22Rv1 (cell line): ENCODE measurements around the gene FBXW8.

ENCODE experiments used
- H3K27ac ChIP-seq: fragments of 450-650 bp; 2 replicates; pipeline ENCODE4 v1.5.1; 2017
- ZFX ChIP-seq: fragments of 450-650 bp; IDR thresholded peaks from 2 replicates; pipeline ENCODE4 v1.6.1; 2017; ENCODE audit warnings: antibody characterized with exemption, borderline replicate concordance
- TF ChIP-seq, protein P1 (sequence below): fragments of 450-650 bp; IDR thresholded peaks from 2 replicates; pipeline ENCODE4 v1.5.1; 2017; ENCODE audit warnings: mild to moderate bottlenecking

FBXW8 gene

DNA sequence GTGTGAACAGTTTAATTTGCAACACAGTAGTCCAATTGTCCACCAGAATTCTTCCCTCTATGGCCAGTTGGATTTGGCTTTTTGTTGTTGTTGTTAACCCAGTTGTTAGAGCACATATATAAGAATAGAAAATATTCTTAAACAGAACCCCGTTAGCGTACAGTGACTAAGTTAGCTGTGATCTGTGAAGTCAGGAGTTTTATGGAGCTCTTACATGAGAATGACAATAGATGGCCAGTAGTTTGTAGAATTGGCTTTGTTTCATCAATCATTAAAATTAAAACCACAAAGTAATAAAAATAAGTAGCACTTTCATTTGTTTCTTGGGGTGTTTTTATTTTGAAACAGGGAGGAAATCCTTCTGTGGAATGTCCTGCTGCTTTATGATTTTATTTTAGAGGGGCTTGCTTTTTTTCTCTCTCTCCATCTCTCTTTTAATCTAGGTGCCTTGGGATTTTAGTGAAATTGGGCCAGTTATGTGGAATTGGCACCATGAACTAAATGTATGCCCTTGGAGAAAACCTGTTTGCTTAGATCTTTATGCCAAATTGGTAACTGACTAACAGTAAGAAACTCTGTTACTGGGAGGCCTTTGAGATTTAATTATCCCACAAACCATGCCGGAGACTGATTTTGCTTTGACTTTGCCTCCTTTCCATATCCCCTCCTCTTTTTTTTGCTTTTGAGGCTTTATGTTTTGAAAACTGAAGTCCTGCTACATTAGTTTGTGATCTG lies 22.9 kb downstream of the FBXW8 start:
- TF ChIP-seq, protein P1, sequence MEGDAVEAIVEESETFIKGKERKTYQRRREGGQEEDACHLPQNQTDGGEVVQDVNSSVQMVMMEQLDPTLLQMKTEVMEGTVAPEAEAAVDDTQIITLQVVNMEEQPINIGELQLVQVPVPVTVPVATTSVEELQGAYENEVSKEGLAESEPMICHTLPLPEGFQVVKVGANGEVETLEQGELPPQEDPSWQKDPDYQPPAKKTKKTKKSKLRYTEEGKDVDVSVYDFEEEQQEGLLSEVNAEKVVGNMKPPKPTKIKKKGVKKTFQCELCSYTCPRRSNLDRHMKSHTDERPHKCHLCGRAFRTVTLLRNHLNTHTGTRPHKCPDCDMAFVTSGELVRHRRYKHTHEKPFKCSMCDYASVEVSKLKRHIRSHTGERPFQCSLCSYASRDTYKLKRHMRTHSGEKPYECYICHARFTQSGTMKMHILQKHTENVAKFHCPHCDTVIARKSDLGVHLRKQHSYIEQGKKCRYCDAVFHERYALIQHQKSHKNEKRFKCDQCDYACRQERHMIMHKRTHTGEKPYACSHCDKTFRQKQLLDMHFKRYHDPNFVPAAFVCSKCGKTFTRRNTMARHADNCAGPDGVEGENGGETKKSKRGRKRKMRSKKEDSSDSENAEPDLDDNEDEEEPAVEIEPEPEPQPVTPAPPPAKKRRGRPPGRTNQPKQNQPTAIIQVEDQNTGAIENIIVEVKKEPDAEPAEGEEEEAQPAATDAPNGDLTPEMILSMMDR, result no peak
- TF ChIP-seq ZFX, result no peak
- H3K27ac ChIP-seq, result no peak overlapping the region

DNA sequence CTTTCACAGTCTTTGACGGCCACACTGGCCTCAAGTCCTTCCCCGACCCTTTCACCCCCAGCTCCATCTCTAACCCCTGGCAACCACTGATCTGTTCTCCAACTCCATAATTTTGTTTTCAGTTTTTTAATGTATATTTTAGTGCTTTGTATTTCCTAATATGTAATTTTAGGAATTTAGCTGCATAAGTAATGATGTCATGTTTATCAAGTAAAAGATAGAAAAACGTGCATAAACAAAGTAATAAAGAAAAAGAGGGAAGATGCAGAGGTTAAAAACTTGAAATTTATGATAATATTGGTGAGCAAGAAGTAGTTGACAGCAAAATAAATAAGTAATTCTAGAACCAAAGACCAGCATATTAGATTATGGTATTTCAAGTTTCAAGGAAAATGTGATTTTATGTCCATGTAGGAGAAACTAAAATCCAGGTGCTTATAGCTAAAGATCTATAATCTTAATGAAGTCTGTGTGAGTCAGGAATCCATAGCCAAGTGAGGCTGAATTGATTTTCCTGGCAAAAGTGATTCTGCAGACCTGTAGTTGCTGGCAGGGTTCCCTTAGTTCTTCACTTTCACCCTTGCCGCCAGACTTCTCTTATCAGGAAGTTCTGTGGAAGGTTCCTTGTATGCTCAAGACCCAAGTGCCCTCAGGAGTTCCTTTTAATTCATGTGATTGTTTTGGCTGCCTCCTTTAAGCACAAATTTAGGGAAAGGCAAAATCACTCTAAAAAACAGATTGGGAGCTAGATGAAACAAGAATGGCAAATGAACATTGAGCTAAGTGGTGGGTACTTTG lies 24.4 kb downstream of the FBXW8 start:
- H3K27ac ChIP-seq, result no peak overlapping the region
- TF ChIP-seq ZFX, result no peak
- TF ChIP-seq, protein P1, result no peak

DNA sequence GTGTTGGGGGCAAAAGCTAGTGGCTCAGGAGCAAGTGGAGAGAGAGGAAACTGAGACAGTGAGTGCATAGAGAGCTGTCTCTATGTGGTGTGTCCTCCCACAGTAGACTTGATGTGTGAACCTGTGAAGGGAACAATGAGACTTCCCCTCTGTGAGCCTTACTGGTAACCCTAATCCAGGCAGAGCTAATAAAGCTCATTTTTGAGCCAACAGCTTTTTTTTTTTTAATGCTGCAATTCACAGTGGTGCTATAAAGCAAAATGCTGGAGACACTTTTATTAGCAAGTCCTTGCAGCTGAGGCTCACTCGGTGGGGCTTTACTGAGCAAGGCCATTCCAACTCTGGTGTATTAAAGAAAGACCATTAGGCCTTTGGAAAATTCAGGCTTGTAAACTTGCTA lies 26.9 kb downstream of the FBXW8 start:
- no peak for TF ChIP-seq ZFX
- TF ChIP-seq, protein P1, result no peak
- H3K27ac ChIP-seq, result no peak overlapping the region

DNA sequence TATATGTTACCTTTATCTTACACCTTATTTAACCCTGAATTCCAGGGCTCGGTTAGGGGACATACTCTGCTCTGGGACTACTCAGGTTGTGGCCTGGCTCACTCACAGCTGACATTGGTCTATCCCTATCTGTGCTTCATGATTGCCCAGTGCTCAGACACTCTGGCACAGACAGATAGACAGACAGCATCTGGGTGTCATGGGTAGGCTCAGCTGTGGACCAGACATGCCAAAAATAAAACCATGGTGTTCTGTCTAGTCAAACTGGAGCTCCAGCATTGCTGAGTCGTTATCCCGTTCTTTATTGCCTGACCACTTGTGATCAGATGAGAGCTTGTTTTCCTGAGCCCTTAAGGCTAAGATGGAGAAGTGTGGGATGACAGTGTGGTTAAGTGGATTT lies 29.0 kb downstream of the FBXW8 start:
- no peak overlapping the region for H3K27ac ChIP-seq
- TF ChIP-seq ZFX, result no peak
- TF ChIP-seq, protein P1, result no peak

DNA sequence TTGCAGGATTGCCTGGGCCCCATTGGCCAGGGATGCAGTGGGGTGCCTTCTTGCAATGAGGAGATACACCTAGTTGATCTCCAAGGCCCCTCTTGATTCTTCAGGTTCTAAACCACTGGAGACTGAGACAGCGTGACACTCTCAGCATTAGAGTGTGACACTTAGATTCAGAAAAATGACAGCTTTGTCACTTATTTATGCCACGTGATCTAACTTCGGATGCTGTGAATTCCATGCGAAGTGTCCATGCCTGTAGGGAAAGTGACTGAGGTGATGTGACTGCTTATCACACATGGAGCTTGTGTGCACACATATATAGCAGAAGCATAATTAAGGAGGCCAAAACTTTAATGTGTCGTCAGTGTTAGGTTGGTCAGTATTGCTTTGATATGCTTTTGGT lies 30.4 kb downstream of the FBXW8 start:
- no peak overlapping the region for H3K27ac ChIP-seq
- no peak for TF ChIP-seq ZFX
- TF ChIP-seq, protein P1, result no peak

DNA sequence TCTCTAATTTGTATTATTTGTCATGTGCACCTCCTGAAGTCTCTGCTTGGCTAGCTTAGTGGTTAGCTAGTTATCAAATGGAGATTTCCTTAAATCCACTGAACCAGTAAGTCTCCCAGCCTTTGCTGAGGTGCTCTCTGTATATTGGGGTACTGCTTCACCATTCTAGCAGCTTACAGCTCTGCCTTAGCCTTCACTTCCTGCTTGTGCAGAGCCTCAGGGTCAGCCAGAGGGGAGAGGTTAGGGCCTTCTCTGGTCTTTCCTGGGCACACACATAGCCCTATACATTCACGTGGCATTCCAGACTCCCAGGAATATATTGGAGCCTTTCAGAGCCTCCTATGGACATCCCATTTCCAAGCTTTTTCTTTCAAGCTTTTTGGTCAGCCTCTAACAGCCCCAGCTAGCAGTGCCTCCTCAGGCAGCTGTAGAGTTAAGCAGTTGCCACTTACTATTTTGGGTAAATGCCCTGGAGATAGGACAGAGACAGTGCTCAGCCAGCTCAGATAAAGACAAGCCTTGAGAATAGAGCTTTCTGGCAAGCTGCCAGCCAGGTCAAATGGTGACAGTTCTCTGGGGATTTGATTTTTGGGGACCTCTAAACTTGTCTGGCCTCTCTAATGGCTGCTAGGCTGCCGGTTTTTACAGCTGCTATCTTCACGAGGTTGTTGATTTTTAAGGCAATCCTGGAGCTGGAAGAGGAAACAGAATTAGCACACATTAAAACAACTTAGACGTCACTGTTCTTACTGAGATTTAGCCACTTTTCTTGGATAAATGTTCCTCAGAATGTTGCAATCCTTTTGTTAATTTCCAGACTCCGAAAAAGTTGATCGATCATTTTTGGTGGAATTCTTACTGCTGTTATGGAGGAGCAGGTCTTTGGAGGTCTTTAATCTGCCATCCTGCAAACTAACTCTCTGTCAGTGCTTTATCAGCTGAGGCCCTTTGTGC lies 32.9 kb downstream of the FBXW8 start:
- no peak for TF ChIP-seq ZFX
- TF ChIP-seq, protein P1, result no peak
- no peak overlapping the region for H3K27ac ChIP-seq
